ENCODE results near the gene MVB12B.

The MVB12B gene

DNA sequence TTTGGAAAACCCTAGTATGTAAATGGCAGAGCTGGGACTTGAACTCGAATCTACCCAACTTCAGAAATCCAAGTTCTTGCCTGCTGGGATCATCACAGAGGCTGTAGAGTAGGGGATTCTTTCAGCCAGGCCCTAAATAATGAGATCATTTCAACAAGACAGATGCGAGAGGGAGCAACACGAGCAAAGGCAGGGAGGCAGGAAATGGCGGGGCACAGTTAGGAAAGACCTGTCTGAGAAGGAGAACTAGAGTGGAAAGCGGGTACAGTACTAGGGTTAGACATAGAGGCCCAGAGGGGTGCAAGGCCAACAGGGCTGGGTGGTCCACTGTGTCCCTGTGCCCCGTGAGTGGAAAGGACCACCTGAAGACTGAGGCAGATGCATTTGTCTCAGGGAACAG is 46.1 kb downstream of the MVB12B start:
- DNase-seq: no peak
- Histone ChIP-seq H3K27me3 (ENCODE audit: insufficient read depth, low read length) (no peaks in the 10 kb centered on the region), H2AK5ac (ENCODE audit: low read length) (peak overlapping the region; percentile 99), H3K18ac (ENCODE audit: low read length) (peak overlapping the region; percentile 98), H3K14ac (ENCODE audit: low read length) (peak overlapping the region; percentile 95), H3K4me2 (ENCODE audit: low read length) (peak overlapping the region; percentile 2), H3K4me1 (ENCODE audit: control insufficient read depth in 1 of 2, insufficient read depth in 2 of 2, low read length in 2 of 2) (peaks cover 34 to 37% of the 10 kb centered on the region in 2 experiments), H2AFZ (ENCODE audit: insufficient read depth, low read length, poor library complexity) (peak overlapping the region; percentile 80), H3K4ac (ENCODE audit: low read depth, low read length) (peak overlapping the region; percentile 87), H3K4me3 (ENCODE audit: low read depth, low read length) (no peak overlapping the region), H4K91ac (ENCODE audit: low read depth, low read length) (peak overlapping the region; percentile 99), H2BK120ac (ENCODE audit: insufficient read depth, low read length, poor library complexity) (peak overlapping the region; percentile 98), H4K8ac (ENCODE audit: low read depth, low read length) (peak overlapping the region; percentile 82), H3K9ac (ENCODE audit: low read length) (no peak overlapping the region), H3K79me2 (ENCODE audit: control insufficient read depth, insufficient read depth, low read length, poor library complexity) (peaks cover 13% of the 10 kb centered on the region), H2BK12ac (ENCODE audit: low read length) (peak overlapping the region; percentile 98), H3K23ac (ENCODE audit: low read length) (no peak overlapping the region), H2BK5ac (ENCODE audit: low read depth, low read length, poor library complexity) (peak overlapping the region; percentile 99), H3K79me1 (ENCODE audit: low read length) (peaks cover 34% of the 10 kb centered on the region), H3K27ac (ENCODE audit: low read depth, low read length) (peak overlapping the region; percentile 97), H3K9me3 (ENCODE audit: insufficient read depth, low read depth, low read length) (no peaks in the 10 kb centered on the region), H4K12ac (ENCODE audit: low read depth, low read length) (no peak overlapping the region), H3K36me3 (ENCODE audit: control insufficient read depth in 1 of 2, insufficient read depth in 2 of 2, low read length in 2 of 2) (peaks cover 0 to 9% of the 10 kb centered on the region in 2 experiments)
- no CpG with 5 or more reads among the region's 6 CpGs for WGBS (ENCODE audit: extremely low coverage, insufficient coverage, insufficient read length)

- Histone ChIP-seq H4K91ac (ENCODE audit: low read depth, low read length) (no peak overlapping the region), H3K18ac (ENCODE audit: low read length) (no peak overlapping the region), H3K27me3 (ENCODE audit: insufficient read depth, low read length) (no peaks in the 10 kb centered on the region), H3K79me1 (ENCODE audit: low read length) (peaks cover 38% of the 10 kb centered on the region), H3K9me3 (ENCODE audit: insufficient read depth, low read depth, low read length) (no peaks in the 10 kb centered on the region), H3K4me3 (ENCODE audit: low read depth, low read length) (no peak overlapping the region), H3K36me3 (ENCODE audit: control insufficient read depth in 1 of 2, insufficient read depth in 2 of 2, low read length in 2 of 2) (peaks cover 0 to 5% of the 10 kb centered on the region in 2 experiments), H2BK120ac (ENCODE audit: insufficient read depth, low read length, poor library complexity) (peak overlapping the region; percentile 98), H3K27ac (ENCODE audit: low read depth, low read length) (peak overlapping the region; percentile 97), H3K4ac (ENCODE audit: low read depth, low read length) (no peak overlapping the region), H3K4me2 (ENCODE audit: low read length) (peak overlapping the region; percentile 37), H2BK12ac (ENCODE audit: low read length) (no peak overlapping the region), H2AFZ (ENCODE audit: insufficient read depth, low read length, poor library complexity) (no peak overlapping the region), H3K79me2 (ENCODE audit: control insufficient read depth, insufficient read depth, low read length, poor library complexity) (peaks cover 15% of the 10 kb centered on the region), H3K14ac (ENCODE audit: low read length) (no peak overlapping the region), H2BK5ac (ENCODE audit: low read depth, low read length, poor library complexity) (peak overlapping the region; percentile 54), H3K9ac (ENCODE audit: low read length) (no peak overlapping the region), H4K12ac (ENCODE audit: low read depth, low read length) (no peak overlapping the region), H4K8ac (ENCODE audit: low read depth, low read length) (no peak overlapping the region), H3K4me1 (ENCODE audit: control insufficient read depth in 1 of 2, insufficient read depth in 2 of 2, low read length in 2 of 2) (peaks cover 36 to 40% of the 10 kb centered on the region in 2 experiments), H2AK5ac (ENCODE audit: low read length) (no peak overlapping the region), H3K23ac (ENCODE audit: low read length) (no peak overlapping the region)
- DNase-seq: peak; percentile 63 to 83
- no CpG with 5 or more reads among the region's 5 CpGs for WGBS (ENCODE audit: extremely low coverage, insufficient coverage, insufficient read length)
Measured at GRCh38 chr9:126373241-126373640, 46.6 kb downstream of the MVB12B start.

DNA sequence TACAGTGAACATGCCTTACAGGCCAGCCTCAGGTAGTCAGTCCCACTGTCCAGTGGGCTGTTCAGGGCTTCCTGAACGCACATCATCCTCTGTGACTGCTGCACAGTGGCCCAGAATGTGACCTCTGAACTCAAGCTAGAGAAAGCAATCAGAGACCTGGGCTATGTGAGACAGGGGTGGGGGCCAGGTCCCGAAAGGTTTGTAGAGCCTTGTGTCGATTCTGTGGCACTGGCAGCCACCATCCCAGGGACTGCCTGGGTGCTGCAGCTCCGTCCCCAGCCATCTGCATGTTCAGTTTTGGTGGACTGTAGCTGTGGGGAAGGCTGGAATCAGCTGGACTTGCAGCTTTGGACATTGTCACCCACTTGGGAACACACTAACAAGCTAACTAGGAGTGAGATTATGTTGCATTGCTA is 47.7 kb downstream of the MVB12B start:
- Histone ChIP-seq H3K4me2 (ENCODE audit: low read length) (no peak overlapping the region), H2AFZ (ENCODE audit: insufficient read depth, low read length, poor library complexity) (no peak overlapping the region), H3K14ac (ENCODE audit: low read length) (peak overlapping the region; percentile 78), H3K4me3 (ENCODE audit: low read depth, low read length) (no peak overlapping the region), H3K18ac (ENCODE audit: low read length) (peak overlapping the region; percentile 85), H2BK5ac (ENCODE audit: low read depth, low read length, poor library complexity) (peak overlapping the region; percentile 47), H3K79me2 (ENCODE audit: control insufficient read depth, insufficient read depth, low read length, poor library complexity) (peaks cover 15% of the 10 kb centered on the region), H3K79me1 (ENCODE audit: low read length) (peaks cover 38% of the 10 kb centered on the region), H2BK12ac (ENCODE audit: low read length) (peak overlapping the region; percentile 81), H3K9ac (ENCODE audit: low read length) (peak overlapping the region; percentile 34), H3K9me3 (ENCODE audit: insufficient read depth, low read depth, low read length) (no peaks in the 10 kb centered on the region), H3K27ac (ENCODE audit: low read depth, low read length) (peak overlapping the region; percentile 83), H2BK120ac (ENCODE audit: insufficient read depth, low read length, poor library complexity) (peak overlapping the region; percentile 57), H2AK5ac (ENCODE audit: low read length) (peak overlapping the region; percentile 60), H4K91ac (ENCODE audit: low read depth, low read length) (peak overlapping the region; percentile 90), H3K23ac (ENCODE audit: low read length) (peak overlapping the region; percentile 80), H3K27me3 (ENCODE audit: insufficient read depth, low read length) (no peaks in the 10 kb centered on the region), H3K36me3 (ENCODE audit: control insufficient read depth in 1 of 2, insufficient read depth in 2 of 2, low read length in 2 of 2) (peaks cover 0 to 5% of the 10 kb centered on the region in 2 experiments), H4K8ac (ENCODE audit: low read depth, low read length) (peak overlapping the region; percentile 45), H3K4me1 (ENCODE audit: control insufficient read depth in 1 of 2, insufficient read depth in 2 of 2, low read length in 2 of 2) (peaks cover 36 to 45% of the 10 kb centered on the region in 2 experiments), H4K12ac (ENCODE audit: low read depth, low read length) (no peak overlapping the region), H3K4ac (ENCODE audit: low read depth, low read length) (peak overlapping the region; percentile 16)
- WGBS (ENCODE audit: extremely low coverage, insufficient coverage, insufficient read length): no CpG with 5 or more reads among the region's 4 CpGs
- DNase-seq: no peak

DNA sequence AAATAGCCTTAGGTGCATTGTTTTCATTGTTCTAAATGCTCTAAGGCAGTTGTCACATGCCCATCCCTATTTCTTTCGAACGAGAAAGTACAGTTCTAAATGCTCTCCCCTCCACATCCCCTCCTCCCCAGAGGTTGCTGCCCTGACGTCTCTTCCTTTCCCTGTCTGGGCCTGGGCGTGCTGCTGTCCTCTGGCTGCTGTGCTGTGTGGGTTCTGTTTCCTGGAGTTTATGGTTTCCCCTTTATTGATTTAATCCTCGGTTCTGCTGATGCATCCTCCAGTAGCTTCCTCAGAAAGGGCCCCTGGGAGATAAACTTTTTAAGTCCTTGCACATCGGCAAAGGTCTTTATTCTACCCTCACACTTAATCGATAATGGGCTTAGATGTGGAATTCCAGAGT is 48.8 kb downstream of the MVB12B start:
- Histone ChIP-seq H2AFZ (ENCODE audit: insufficient read depth, low read length, poor library complexity) (no peak overlapping the region), H2AK5ac (ENCODE audit: low read length) (no peak overlapping the region), H3K9ac (ENCODE audit: low read length) (no peak overlapping the region), H4K12ac (ENCODE audit: low read depth, low read length) (no peak overlapping the region), H4K91ac (ENCODE audit: low read depth, low read length) (peak overlapping the region; percentile 57), H3K4me1 (ENCODE audit: control insufficient read depth in 1 of 2, insufficient read depth in 2 of 2, low read length in 2 of 2) (peaks cover 44 to 53% of the 10 kb centered on the region in 2 experiments), H3K79me2 (ENCODE audit: control insufficient read depth, insufficient read depth, low read length, poor library complexity) (peaks cover 15% of the 10 kb centered on the region), H3K4me2 (ENCODE audit: low read length) (no peak overlapping the region), H3K18ac (ENCODE audit: low read length) (no peak overlapping the region), H3K79me1 (ENCODE audit: low read length) (peaks cover 43% of the 10 kb centered on the region), H2BK12ac (ENCODE audit: low read length) (no peak overlapping the region), H3K4ac (ENCODE audit: low read depth, low read length) (no peak overlapping the region), H3K36me3 (ENCODE audit: control insufficient read depth in 1 of 2, insufficient read depth in 2 of 2, low read length in 2 of 2) (peaks cover 0 to 5% of the 10 kb centered on the region in 2 experiments), H3K23ac (ENCODE audit: low read length) (no peak overlapping the region), H3K27me3 (ENCODE audit: insufficient read depth, low read length) (no peaks in the 10 kb centered on the region), H3K4me3 (ENCODE audit: low read depth, low read length) (no peak overlapping the region), H2BK5ac (ENCODE audit: low read depth, low read length, poor library complexity) (peak overlapping the region; percentile 35), H4K8ac (ENCODE audit: low read depth, low read length) (no peak overlapping the region), H3K9me3 (ENCODE audit: insufficient read depth, low read depth, low read length) (no peaks in the 10 kb centered on the region), H2BK120ac (ENCODE audit: insufficient read depth, low read length, poor library complexity) (peak overlapping the region; percentile 25), H3K27ac (ENCODE audit: low read depth, low read length) (peak overlapping the region; percentile 94), H3K14ac (ENCODE audit: low read length) (no peak overlapping the region)
- peak; percentile 29 to 61 for DNase-seq
- WGBS (ENCODE audit: extremely low coverage, insufficient coverage, insufficient read length): no CpG with 5 or more reads among the region's 7 CpGs
